ENCODE measurements around the gene ARHGAP4. TPM values are rescaled to one million over a fixed set of nuclear protein-coding genes. Genes with fewer than 3 reads are reported as not detected.

The ARHGAP4 gene
- total RNA-seq, 1 donor, result 3.0 TPM

GRCh38 chrX:153882557-153882956 is 43.5 kb downstream of the ARHGAP4 start:
- no peak for TF ChIP-seq CTCF (IDR thresholded peaks at IDR 0.05; ENCODE audit: insufficient read depth, low read depth, low read length)
- no peak for DNase-seq (ENCODE audit: low read depth)
- no peak overlapping the region for H3K4me3 ChIP-seq (ENCODE audit: low read depth, low read length)

- peak; percentile 12 for DNase-seq (ENCODE audit: low read depth)
- no peak overlapping the region for H3K4me3 ChIP-seq (ENCODE audit: low read depth, low read length)
- no peak for TF ChIP-seq CTCF (IDR thresholded peaks at IDR 0.05; ENCODE audit: insufficient read depth, low read depth, low read length)
These were observed 44.0 kb downstream of the ARHGAP4 start for GRCh38 chrX:153882086-153882498.

- no peak for DNase-seq (ENCODE audit: low read depth)
- no peak overlapping the region for H3K4me3 ChIP-seq (ENCODE audit: low read depth, low read length)
- no peak for TF ChIP-seq CTCF (IDR thresholded peaks at IDR 0.05; ENCODE audit: insufficient read depth, low read depth, low read length)
These were observed 44.8 kb downstream of the ARHGAP4 start for GRCh38 chrX:153881281-153881680.

- DNase-seq (ENCODE audit: low read depth), result no peak
- no peak for TF ChIP-seq CTCF (IDR thresholded peaks at IDR 0.05; ENCODE audit: insufficient read depth, low read depth, low read length)
- no peak overlapping the region for H3K4me3 ChIP-seq (ENCODE audit: low read depth, low read length)
These were observed 45.6 kb downstream of the ARHGAP4 start for GRCh38 chrX:153880440-153880815.

- H3K4me3 ChIP-seq (ENCODE audit: low read depth, low read length), result no peak overlapping the region
- no peak for DNase-seq (ENCODE audit: low read depth)
- no peak for TF ChIP-seq CTCF (IDR thresholded peaks at IDR 0.05; ENCODE audit: insufficient read depth, low read depth, low read length)
These were observed 46.2 kb downstream of the ARHGAP4 start for GRCh38 chrX:153879741-153880439.

- no peak for DNase-seq (ENCODE audit: low read depth)
- TF ChIP-seq CTCF (IDR thresholded peaks at IDR 0.05; ENCODE audit: insufficient read depth, low read depth, low read length), result no peak
These were observed 47.0 kb downstream of the ARHGAP4 start for GRCh38 chrX:153878969-153879653.

More at GRCh38 chrX:153878969-153879653, 47.0 kb downstream of the ARHGAP4 start:
- no peak overlapping the region for H3K4me3 ChIP-seq (ENCODE audit: low read depth, low read length)

All from fibroblast of villous mesenchyme (primary cell).